KOPT-K1 (cell line): ENCODE results near the gene PNLIPRP1.

Source experiments
- H3K27ac ChIP-seq: fragments of 200-600 bp; sonication (generic); 2 replicates; pipeline ENCODE4 v1.5.1; 2016; ENCODE audit warnings: antibody characterized with exemption, mild to moderate bottlenecking, low read depth, low read length; ENCODE audit not compliant: poor library complexity, severe bottlenecking
- H3K36me3 ChIP-seq: fragments of 200-600 bp; sonication (generic); 2 replicates; pipeline ENCODE4 v1.5.1; 2017; ENCODE audit warnings: antibody characterized with exemption, mild to moderate bottlenecking, low read length, moderate library complexity; ENCODE audit not compliant: insufficient read depth
- H3K9me3 ChIP-seq: fragments of 200-600 bp; sonication (generic); 2 replicates; pipeline ENCODE4 v1.5.1; 2017; ENCODE audit warnings: antibody characterized with exemption, low read length, mild to moderate bottlenecking; ENCODE audit not compliant: insufficient read depth, poor library complexity, severe bottlenecking

Gene PNLIPRP1

GRCh38 chr10:116633216-116633600 lies 42.4 kb downstream of the PNLIPRP1 start:
- Histone ChIP-seq H3K27ac (no peak overlapping the region), H3K9me3 (no peaks in the 10 kb centered on the region), H3K36me3 (no peaks in the 10 kb centered on the region)

- H3K36me3 ChIP-seq = no peaks in the 10 kb centered on the region
- no peak overlapping the region for H3K27ac ChIP-seq
- H3K9me3 ChIP-seq = no peaks in the 10 kb centered on the region
These were observed 43.6 kb downstream of the PNLIPRP1 start for GRCh38 chr10:116634126-116634975.

DNA sequence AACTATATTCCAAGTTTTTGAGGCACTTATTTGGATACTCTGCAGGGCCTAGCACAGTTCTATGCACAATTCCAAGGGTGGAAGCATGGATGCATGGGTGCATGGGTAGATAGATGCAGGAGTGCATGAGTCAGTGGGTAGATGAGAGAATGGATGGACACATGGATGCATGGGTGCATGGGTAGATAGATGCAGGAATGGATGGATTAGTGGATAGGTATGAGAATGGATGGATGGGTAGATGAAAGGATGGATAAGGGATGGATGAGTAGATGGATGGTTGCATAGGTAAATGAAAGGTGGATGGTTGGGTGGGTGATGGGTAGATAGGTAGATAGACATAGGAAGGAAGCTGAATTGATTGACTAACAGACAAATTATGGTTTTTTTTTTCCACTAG lies 45.6 kb downstream of the PNLIPRP1 start:
- Histone ChIP-seq H3K9me3 (no peaks in the 10 kb centered on the region), H3K27ac (no peak overlapping the region), H3K36me3 (no peaks in the 10 kb centered on the region)

DNA sequence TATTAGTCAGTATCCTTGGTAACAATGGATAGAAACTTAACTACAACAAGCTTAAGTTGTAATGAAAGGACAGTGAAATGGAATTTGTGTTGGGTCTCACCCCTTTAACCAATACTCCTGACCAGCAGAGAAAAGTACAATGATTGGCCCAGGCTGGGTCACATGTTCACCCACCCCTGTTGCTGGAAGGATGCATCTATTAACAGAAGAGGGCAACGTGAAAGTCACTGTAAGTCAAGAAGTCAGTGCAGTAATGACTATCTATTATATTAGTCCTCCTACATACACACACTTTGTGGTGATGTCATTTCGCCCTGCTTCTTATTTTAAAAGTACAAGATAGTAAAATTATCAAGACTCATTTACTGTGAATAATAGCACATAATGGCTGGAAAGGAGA lies 46.2 kb downstream of the PNLIPRP1 start:
- H3K36me3 ChIP-seq = no peaks in the 10 kb centered on the region
- no peaks in the 10 kb centered on the region for H3K9me3 ChIP-seq
- no peak overlapping the region for H3K27ac ChIP-seq

DNA sequence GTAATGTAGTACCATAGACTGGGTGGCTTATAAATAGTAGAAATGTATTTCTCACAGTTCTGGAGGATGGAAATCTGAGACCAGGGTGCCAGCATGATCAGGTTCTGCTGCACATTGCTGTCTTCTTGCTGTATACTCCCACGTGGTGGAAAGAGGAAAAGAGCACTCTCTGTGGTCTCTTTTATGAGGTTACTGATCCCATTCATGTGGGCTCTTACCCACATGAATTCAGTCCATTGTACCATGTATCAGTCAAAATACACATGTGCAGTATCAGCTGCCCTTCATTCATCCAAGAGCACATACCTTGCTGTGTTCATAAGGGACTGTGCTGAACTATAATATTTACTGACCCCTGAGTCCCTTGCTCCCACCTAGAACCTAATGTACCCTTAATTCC lies 47.1 kb downstream of the PNLIPRP1 start:
- H3K9me3 ChIP-seq = no peaks in the 10 kb centered on the region

GRCh38 chr10:116646502-116646901 lies 55.7 kb downstream of the PNLIPRP1 start:
- no peaks in the 10 kb centered on the region for H3K9me3 ChIP-seq
- no peak overlapping the region for H3K27ac ChIP-seq
- H3K36me3 ChIP-seq = no peaks in the 10 kb centered on the region

More for the DNA sequence above, 47.1 kb downstream of the PNLIPRP1 start:
- Histone ChIP-seq H3K27ac (no peak overlapping the region), H3K36me3 (no peaks in the 10 kb centered on the region)

- no peak overlapping the region for H3K27ac ChIP-seq
- no peaks in the 10 kb centered on the region for H3K9me3 ChIP-seq
- H3K36me3 ChIP-seq = no peaks in the 10 kb centered on the region
These were observed 58.1 kb downstream of the PNLIPRP1 start for GRCh38 chr10:116648903-116649302.

- H3K27ac ChIP-seq = no peak overlapping the region
- no peaks in the 10 kb centered on the region for H3K36me3 ChIP-seq
- H3K9me3 ChIP-seq = no peaks in the 10 kb centered on the region
These were observed 63.1 kb downstream of the PNLIPRP1 start for GRCh38 chr10:116653885-116654284.

- H3K36me3 ChIP-seq = no peaks in the 10 kb centered on the region
- no peaks in the 10 kb centered on the region for H3K9me3 ChIP-seq
- H3K27ac ChIP-seq = no peak overlapping the region
These were observed 64.1 kb downstream of the PNLIPRP1 start for GRCh38 chr10:116654816-116655215.

- Histone ChIP-seq H3K36me3 (no peaks in the 10 kb centered on the region), H3K9me3 (no peaks in the 10 kb centered on the region), H3K27ac (no peak overlapping the region)
These were observed 64.8 kb downstream of the PNLIPRP1 start for GRCh38 chr10:116655568-116655967.

DNA sequence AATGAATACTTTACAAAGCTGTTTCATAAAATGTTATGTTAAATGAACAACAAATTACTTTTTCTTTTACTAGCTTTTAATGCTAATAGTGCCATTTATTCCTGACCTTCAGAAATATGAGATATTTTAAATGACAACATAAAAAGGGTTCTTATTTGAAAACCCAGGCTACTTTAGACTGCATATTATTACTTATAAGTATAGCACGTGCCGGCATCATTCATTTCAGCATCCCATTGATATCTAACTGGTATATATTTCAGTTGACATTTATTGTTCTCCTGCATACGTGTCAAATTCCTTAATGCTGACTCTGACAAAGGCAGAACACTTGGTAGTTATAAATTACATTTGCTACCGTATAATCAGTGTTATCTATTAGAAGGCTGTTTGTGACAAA lies 65.3 kb downstream of the PNLIPRP1 start:
- Histone ChIP-seq H3K9me3 (no peaks in the 10 kb centered on the region), H3K27ac (no peak overlapping the region), H3K36me3 (no peaks in the 10 kb centered on the region)

DNA sequence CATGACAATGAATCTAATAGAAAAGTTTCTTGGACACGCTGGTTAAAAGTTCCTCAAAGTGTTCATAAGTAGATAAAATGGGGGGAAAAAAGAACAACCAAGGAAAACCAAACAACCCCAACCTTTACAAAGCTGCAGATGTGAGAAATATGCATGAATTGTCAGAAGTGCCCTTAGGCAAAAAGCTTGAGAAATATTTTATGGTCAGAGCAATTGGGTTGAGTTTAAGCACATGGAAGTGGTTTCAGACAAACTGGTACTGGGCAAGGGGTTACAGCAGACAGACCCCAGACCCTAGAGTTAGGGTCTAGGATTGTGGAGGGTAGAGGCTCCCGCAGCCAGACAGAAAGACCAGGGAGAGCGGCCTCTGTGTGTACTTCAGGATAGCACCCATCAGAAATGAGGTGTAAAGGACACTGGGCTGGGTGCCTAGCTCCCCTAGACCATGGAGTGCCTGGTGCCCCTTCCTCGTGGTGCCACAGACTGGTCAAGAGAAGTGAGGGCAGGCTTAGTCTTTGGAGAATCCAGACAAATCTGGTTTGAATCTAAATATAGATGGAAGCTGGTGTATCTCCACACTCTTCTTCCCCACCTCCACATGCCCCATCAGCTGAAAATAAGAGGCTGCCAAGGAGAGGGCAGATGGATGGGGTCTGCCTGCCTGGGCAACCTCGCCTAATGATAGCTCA lies 67.2 kb downstream of the PNLIPRP1 start:
- Histone ChIP-seq H3K27ac (no peak overlapping the region), H3K9me3 (no peaks in the 10 kb centered on the region), H3K36me3 (no peaks in the 10 kb centered on the region)
